NB4 (cell line): Measurements from ENCODE around the gene LRRC37B.
"Not testable (repeated sequence)": the region's sequence is repeated elsewhere in the genome, so short reads cannot be mapped to it uniquely, and the experiment has no call there.

Experiments used
- CTCF ChIP-seq: IDR thresholded peaks from one replicate; pipeline ENCODE4 v1.5.1; 2012; ENCODE audit warnings: low read depth, low read length
- POLR2A ChIP-seq: IDR thresholded peaks from 2 replicates; pipeline ENCODE4 v1.6.1; 2011; ENCODE audit warnings: mild to moderate bottlenecking; ENCODE audit not compliant: insufficient read length; ENCODE audit errors: extremely low read depth

DNA sequence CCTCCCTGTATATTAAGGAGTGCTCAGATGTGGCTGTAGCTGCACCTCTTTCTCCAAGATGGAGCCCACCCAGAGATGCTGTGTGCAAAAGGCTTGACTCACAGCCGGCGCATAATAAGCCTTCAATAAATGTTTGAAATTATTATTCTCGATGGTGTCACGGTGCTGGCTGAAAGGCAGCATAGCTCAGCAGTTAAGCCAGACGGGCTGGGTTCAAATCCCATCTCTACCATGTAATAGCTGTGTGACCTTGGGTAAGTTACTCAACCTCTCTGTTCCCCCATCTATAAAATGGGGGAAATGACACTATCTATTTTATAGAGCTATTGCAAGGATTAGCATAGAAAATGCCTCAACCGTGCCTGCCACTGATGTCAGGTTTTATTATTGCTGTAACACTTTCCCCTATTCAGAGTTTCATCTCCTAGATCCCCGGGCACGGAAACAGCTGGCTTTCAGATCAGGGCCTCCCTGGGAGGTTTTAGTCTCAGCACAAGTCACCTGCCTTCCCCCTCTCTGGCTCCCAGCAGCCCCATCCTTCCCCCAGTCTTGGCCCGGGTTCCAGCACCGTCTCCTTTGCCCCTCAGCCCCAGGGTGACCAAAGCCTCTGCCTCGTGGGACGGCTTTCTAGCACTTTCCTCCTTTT, 50.4 kb downstream of the LRRC37B start:
- not testable (repeated sequence) for TF ChIP-seq POLR2A, CTCF
